HG02759 (cell line): ENCODE results near the gene CCDC97.
A peak's percentile ranks its signal among the peaks of the same experiment; 100 is the strongest.
"Not testable (repeated sequence)": the region's sequence is repeated elsewhere in the genome, so short reads cannot be mapped to it uniquely, and the experiment has no call there.

Experiments
- ATAC-seq: cut with Tn5 transposase; IDR thresholded peaks from one replicate; pipeline ENCODE4 v1.9.1; 2021; ENCODE audit warnings: mild to moderate bottlenecking, moderate library complexity; ENCODE audit not compliant: unreplicated experiment

CCDC97 gene

GRCh38 chr19:41330946-41331678 lies 21.1 kb downstream of the CCDC97 start:
- no peak for ATAC-seq

GRCh38 chr19:41332000-41332399 lies 22.0 kb downstream of the CCDC97 start:
- ATAC-seq, result no peak

- ATAC-seq, result no peak
These were observed 22.5 kb downstream of the CCDC97 start for GRCh38 chr19:41332468-41332867.

- ATAC-seq, result no peak
These were observed 24.8 kb downstream of the CCDC97 start for GRCh38 chr19:41334793-41335192.

- no peak for ATAC-seq
These were observed 25.5 kb downstream of the CCDC97 start for GRCh38 chr19:41335467-41335866.

- no peak for ATAC-seq
These were observed 30.0 kb downstream of the CCDC97 start for GRCh38 chr19:41339936-41340335.

- ATAC-seq, result no peak
These were observed 31.9 kb downstream of the CCDC97 start for GRCh38 chr19:41341669-41342490.

GRCh38 chr19:41344162-41344561 lies 34.2 kb downstream of the CCDC97 start:
- ATAC-seq, result no peak

GRCh38 chr19:41346916-41347315 lies 36.9 kb downstream of the CCDC97 start:
- not testable (repeated sequence) for ATAC-seq

GRCh38 chr19:41350735-41351338 lies 40.9 kb downstream of the CCDC97 start:
- ATAC-seq, result peak; percentile 4

GRCh38 chr19:41351339-41352245 lies 41.6 kb downstream of the CCDC97 start:
- ATAC-seq, result peak; percentile 49

GRCh38 chr19:41352279-41352608 lies 42.3 kb downstream of the CCDC97 start:
- ATAC-seq, result no peak

GRCh38 chr19:41352609-41353465 lies 42.9 kb downstream of the CCDC97 start:
- ATAC-seq, result no peak

GRCh38 chr19:41353466-41354342 lies 43.7 kb downstream of the CCDC97 start, which contains the start of gene TGFB1:
Gene TGFB1, minus strand, starts transcription at chr19:41353922. Its CDS starts 878 bp downstream, at chr19:41353044.
- peak; percentile 54 for ATAC-seq

GRCh38 chr19:41354343-41354953 lies 44.5 kb downstream of the CCDC97 start:
- no peak for ATAC-seq

- no peak for ATAC-seq
These were observed 45.1 kb downstream of the CCDC97 start for GRCh38 chr19:41355035-41355434.

GRCh38 chr19:41355802-41356201 lies 45.8 kb downstream of the CCDC97 start:
- ATAC-seq, result no peak

GRCh38 chr19:41356984-41357739 lies 47.2 kb downstream of the CCDC97 start:
- no peak for ATAC-seq
